AG09319 (cell line): Measurements from ENCODE around the gene PPP1R12B.

ENCODE experiments used
- DNase-seq: peaks from one replicate; pipeline ENCODE4 v3.0.0-alpha.2; 2010; ENCODE audit warnings: low read depth; ENCODE audit errors: extremely low read depth
- CTCF ChIP-seq: IDR thresholded peaks from 2 replicates; pipeline ENCODE4 v1.5.1; 2011; ENCODE audit warnings: low read depth, mild to moderate bottlenecking, inconsistent platforms, low read length, moderate library complexity

The PPP1R12B gene

GRCh38 chr1:202311875-202312635, 36.4 kb upstream of the PPP1R12B start:
- TF ChIP-seq CTCF, result no peak
- no peak for DNase-seq

DNA sequence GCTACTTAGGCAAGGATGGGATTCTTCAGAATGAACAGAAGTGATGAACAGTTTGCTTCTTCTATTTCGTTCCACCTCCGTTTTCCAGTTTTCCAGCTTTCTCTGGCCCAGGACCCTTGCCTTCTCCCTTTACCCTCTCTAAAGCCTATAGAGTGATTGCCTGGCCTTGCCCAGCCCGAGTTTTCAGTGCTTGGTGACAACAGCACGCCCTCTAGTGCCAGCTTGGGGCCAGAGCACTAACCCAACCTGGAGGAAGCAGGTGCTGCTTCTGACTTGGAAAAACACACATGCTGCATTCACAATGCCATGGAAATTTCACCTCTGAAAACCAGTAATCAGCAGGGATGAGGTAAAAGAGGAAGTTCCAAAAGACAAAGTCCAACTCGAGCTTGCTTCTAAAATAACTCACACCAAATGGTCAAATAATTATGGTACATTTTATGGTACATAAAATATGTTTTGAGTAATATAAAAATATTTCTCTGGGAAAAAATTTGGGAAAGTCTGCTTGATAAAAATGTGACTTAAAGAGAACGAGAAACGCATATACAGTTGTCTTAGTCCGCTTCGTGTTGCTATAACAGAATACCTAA, 32.8 kb upstream of the PPP1R12B start:
- TF ChIP-seq CTCF, result peak; percentile 100
- DNase-seq, result peak; percentile 28

DNA sequence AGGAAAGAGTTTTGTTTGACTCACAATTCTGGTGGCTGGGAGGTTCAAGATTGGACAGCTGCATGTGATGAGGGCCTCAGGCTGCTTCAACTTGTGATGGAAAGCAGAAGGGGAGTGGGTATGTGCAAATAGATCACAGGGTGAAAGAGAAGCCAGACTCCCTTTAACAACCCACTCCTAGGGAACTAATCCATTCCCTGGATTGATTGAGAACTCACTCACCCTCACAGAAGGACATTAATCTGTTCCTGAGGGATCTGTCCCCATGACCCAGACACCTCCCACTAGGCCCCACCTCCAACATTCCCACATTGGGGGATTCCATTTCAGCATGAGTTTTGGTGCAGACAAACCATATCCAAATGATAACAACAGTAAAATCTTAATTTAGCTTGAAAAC, 32.3 kb upstream of the PPP1R12B start:
- no peak for TF ChIP-seq CTCF
- DNase-seq, result no peak

GRCh38 chr1:202317941-202318925, 30.3 kb upstream of the PPP1R12B start:
- TF ChIP-seq CTCF, result no peak
- DNase-seq, result no peak

DNA sequence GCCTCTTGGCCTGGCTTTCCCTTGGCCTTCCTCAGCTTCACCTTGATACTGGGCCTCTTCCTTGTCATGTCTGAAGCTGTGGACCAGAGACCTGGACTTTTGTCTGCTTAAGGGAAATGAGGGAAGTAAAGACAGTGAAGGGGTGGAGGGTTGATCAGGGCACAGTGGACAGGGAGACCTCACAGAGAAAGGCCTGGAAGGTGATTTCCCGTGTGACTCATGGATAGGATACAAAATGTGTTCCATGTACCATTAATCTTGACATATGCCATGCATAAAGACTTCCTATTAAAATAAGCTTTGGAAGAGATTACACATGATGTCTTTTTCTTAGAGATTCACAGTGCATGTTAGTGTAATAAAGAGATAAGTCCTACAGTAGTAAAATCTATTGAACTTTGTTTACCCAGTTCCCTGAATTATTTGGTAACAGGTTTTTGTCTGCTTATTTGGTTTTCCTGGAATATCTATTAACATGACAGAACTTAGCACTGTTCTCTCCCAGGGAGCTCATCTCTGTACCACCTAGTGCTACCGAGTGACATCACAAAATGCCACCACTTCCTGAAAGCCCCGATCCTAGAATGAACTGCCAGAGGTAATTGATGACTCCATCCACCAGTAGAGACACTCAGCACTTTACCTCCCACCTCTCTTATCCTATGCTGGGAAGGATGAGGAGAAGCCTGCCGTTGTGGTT, 29.0 kb upstream of the PPP1R12B start:
- DNase-seq, result no peak
- no peak for TF ChIP-seq CTCF

GRCh38 chr1:202320081-202320405, 28.5 kb upstream of the PPP1R12B start:
- TF ChIP-seq CTCF, result no peak

More at GRCh38 chr1:202320081-202320405, 28.5 kb upstream of the PPP1R12B start:
- DNase-seq, result no peak
